ENCODE results near the gene FAM222B.
"Not testable (repeated sequence)": the region's sequence is repeated elsewhere in the genome, so short reads cannot be mapped to it uniquely, and the experiment has no call there.

FAM222B gene, protein sequence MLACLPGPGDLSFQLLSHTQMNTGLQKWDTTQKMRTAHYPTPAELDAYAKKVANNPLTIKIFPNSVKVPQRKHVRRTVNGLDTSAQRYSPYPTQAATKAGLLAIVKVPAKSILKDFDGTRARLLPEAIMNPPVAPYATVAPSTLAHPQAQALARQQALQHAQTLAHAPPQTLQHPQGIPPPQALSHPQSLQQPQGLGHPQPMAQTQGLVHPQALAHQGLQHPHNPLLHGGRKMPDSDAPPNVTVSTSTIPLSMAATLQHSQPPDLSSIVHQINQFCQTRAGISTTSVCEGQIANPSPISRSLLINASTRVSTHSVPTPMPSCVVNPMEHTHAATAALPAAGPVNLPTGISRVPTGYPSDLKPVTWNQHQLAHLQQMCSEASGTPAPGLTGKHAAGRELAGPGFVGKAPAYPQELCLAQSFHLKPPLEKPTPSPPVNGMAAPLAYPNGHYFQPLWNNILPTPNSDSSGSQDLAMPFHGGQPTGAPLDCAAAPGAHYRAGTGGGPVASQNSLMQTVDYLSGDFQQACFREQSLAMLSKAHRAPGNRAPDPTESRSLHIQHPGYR

GRCh38 chr17:28842282-28843012, at the start of gene FAM222B:
TSS of gene FAM222B (minus strand) at chr17:28842790. CDS start at chr17:28766667, 76,123 bp downstream.
- no peak for DNase-seq (ENCODE audit: low read depth)

DNA sequence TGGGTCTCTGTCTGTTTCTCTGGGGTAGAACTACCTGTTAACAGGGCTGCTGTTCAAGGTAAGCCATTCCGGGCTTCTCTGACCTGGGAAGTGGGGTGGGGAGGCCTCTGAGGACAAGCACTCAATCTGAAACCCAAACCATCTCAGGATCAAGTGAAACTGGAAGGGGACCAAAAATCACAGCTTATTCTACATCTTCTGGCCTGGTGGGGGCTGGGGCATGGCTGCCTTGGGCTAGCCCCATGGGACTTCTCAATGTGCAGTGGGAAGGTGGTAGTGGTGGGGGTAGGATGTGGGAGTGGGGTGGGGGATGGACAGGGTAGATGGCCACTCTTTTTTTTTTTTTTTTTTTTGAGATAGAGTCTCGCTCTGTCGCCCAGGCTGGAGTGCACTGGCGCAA, 49.4 kb upstream of the FAM222B start:
- DNase-seq (ENCODE audit: low read depth) = no peak

GRCh38 chr17:28891201-28891600, 48.6 kb upstream of the FAM222B start:
- no peak for DNase-seq (ENCODE audit: low read depth)

GRCh38 chr17:28889996-28890395, 47.4 kb upstream of the FAM222B start:
- no peak for DNase-seq (ENCODE audit: low read depth)

GRCh38 chr17:28888832-28889231, 46.2 kb upstream of the FAM222B start:
- DNase-seq (ENCODE audit: low read depth) = no peak

DNA sequence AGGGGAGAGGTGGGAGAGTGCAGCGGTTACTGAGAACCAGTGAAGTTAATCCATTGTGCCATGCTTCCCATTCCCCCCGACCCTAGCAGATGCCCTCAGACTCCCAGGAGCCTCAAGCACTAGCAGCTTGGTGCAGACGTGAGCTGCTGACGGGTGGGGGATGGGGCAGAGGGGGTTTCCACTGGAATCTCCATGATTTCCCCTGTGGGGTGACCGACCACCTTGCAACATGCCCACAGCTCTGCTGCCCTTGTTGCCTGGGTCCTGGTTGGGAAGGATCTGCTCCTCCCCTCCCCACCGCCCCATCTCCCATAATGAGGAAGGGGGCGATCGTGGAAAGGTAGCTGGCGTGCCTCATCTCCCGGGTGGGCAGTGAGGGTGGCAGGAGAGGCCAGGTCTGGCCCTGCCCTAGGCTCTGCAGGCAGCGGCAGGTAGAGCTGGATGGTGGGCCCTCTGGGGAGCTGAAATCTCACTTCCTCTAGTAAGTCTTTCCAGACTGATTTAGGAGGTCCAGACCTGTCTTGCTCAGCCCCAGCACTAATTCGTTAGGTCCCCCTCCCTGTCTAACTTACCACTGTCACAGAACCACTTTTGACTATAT, 45.4 kb upstream of the FAM222B start:
- DNase-seq (ENCODE audit: low read depth) = no peak

DNA sequence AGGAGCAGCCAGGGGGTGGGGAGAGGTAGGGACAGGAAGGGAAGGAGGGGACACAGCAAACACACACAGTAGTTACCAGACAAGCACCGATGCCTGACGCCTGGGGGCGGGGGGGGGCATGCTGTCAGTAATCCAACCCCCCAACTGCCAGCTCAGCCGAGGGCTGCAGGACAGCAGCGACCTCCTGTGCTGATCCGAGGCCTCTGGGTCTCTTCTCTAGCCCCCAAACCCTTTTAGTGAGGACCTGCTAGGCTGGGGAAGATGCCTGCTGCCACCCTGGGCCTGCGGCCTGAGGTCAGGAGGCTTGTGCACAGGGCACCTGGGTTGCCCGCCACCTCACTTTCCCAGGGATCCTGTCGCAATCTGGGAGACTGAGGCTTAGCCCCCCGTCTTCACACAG, 43.4 kb upstream of the FAM222B start:
- DNase-seq (ENCODE audit: low read depth) = no peak

DNA sequence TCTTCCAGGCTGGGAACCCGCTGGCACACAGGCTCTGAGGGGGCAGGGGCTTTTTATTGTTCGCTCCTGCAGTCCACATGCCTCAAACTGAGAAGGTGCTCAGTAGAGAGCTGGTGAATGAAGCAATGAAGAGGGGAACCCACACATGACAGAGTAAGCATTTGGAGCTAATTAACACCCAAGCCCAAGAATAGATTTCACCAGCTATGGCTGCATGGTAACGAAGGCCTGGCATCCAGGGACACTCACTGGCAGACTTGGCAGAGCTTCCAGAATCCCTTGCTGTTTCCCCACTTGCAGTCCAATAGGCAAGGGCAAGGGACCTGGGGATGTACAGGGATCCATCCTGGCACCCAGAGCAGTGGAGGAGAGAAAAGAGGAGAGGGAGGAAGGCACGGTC, 42.8 kb upstream of the FAM222B start:
- no peak for DNase-seq (ENCODE audit: low read depth)

DNA sequence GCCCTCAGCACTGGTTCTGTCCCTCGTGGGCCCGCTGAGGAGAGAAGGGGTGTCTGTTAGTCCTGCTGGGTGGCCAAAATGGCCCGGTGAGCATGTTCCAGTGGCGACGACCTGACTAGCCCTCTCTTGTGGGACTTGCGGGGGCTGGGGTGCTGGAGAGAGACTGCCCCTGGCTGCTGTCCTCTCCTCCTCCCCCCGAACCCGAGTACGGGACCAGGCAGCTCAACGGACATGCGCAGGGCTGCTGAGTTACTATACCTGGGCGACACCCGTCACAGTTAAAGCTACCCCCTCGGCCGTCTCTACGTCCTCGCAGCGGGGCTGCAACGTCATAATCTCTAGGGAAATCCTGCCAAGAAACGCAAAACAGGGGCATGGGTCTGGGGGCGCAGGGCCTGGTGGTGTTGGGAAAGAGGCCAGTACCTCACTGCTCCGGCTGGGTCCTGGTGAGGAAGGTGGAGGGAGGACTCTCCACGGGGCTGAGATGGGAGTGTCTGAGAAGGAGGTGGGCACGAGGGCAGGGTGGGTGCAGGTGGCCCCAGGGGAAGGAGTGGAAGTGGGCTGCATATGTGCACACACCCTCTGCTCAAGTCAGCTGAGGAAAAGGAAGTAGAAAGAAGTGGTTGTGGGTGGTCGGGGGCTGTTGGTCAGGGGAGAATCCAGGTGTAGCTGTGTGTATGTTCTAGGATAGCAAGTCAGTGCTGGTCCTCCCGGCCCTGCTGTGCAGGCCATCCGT, 41.5 kb upstream of the FAM222B start:
- no peak for DNase-seq (ENCODE audit: low read depth)

DNA sequence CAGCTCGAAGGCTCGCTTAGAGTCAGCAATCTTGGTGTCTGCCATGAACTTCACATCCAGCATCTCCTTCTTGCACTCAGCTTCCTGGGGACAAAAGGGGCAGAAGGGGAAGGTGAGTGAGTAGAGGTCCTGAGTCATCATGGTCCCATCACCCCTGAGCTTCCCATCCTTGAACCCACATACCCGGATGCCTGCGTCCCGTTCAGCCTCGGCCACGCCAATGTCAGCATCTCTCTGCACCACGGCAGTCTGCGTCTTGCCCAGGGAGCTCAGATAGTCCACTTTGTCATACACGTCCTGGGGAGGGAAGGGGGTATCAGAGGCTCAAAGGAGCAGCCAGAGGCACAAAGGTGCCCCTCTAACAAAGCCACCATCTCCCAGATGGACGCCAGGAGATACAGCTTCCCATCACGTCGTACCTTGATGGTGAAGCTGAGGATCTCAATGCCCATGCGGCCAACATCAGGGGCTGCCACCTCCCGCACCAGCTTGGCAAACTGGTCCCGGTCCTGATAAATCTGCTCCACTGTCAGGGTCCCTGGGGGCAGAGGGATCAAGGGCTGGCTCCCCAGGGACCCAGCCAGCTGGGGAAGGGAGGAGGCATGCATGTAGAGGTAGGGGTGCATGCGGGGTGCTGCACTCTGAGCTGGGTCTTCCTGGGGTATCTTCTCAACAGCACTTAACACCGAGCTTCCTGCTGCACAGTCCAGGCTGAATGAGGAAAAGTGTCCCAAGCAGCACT, 39.7 kb upstream of the FAM222B start:
- DNase-seq (ENCODE audit: low read depth) = no peak

- DNase-seq (ENCODE audit: low read depth) = no peak
These were observed 39.0 kb upstream of the FAM222B start for GRCh38 chr17:28881533-28882056.

DNA sequence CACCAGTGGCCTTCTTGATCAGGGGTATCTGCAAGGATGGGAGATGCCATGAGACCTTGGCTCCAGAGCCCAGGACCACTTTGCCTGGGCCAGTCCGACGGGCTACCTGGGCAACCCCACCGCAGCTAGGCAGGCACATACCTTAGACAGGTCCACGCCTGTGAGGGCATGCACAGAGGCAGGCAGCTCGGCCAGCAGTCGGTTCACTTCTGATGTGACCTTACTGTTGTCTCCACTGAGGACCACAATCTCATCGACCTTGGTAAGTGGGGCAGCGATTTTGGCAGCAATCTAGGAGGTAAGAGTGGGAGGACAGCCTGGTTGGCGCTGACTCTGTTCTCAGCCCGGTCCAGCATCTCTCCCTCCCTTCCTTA, 38.0 kb upstream of the FAM222B start:
- no peak for DNase-seq (ENCODE audit: low read depth)

DNA sequence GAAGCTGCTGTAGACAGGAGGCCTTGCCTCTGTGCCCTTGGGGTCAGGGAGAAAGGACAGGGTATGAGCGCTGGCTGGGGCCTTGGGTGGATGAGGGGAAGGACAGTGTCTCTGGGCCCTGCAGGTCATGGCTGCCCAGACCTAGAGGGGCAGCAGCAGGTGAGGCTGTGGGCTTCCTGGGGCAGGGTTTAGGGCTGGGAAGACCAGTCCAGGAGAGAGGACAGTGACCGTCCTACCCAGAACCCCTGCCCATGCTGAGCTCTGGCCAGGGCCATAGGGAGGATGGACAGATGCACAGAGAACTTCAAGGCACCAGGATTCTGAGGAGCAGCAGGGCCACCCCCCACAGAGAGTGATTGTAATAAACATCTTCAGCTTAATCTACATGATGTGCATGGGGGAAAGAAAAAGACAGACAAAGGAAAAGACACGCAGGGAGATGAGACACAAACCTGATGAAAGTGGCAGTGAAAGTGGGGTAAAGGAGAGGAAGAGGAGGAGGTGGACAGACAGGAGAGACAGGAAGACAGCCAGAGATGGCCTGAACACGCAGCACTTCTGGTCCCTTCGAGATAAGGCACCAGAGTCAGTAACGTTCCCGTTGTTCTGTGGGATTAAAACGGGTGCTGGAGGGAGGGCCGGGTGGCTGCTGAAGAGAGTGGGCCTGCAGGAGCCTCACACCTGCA, 37.4 kb upstream of the FAM222B start:
- DNase-seq (ENCODE audit: low read depth) = no peak

GRCh38 chr17:28878981-28879380, 36.4 kb upstream of the FAM222B start:
- DNase-seq (ENCODE audit: low read depth) = no peak

DNA sequence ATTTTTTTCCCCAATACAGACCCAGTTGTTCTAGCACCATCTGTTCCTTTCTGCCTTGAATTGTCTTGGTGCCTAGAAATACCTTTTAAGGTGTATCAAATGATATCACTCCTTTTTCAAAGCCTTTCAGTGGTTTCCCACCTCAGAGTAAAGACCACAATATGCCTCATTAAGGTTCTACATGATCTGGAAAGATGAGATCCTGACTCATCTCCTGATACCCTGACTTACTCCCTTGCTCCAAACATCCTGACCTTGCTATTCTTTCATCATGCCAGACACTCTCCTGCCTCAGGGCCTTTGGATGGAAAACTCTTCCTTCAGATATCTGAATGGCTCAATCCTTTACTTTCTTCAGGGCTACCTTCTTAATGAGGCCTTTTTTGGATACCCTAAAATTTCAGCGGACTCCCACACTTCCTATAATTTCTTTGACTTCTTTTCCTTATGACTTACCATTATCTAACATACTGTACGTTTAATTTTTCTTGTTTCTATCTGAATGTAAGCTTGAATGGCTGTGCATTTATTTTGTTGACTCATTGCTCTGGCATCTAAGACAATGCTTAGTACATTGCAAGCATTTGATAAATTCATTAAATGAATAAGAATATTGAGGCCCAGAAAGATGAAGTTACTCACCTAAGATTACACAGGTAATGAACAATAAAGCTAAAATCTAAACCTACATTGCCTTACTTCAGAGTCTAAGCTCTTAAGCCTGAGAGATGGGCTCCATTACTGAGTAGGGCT, 35.7 kb upstream of the FAM222B start:
- DNase-seq (ENCODE audit: low read depth) = no peak

GRCh38 chr17:28877150-28877711, 34.6 kb upstream of the FAM222B start:
- not testable (repeated sequence) for DNase-seq (ENCODE audit: low read depth)

DNA sequence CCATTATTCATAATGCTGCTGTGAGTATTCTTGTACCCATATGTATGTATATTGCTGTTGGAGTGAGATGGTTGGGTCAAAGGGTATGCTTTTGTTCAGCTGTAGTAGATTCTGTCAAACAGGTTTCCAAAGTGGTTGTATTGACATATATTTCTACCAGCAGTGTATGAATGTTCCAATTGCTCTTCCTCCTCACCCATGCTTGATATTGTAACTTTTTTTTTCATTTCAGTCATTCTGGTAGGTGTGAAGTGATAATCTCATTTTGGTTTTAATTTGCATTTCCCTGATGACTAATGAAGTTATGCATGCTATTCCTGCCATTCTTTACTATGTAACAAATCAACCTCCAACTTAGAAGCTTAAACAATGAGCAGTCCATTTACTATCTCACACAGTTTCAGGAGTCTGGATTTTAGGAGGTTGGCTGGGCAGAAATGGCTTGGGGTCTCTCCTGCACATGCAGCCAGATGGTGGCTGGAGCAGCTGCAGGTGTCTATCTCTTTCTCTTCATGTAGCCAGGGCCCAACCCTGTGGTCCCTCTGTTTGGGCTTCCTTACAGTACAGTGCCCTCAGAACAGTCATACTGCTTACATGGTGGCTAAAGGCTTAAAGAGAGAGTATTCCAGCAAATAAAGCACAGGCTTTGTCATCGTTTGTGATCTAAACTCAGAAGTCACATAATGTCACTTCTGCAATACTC, 33.4 kb upstream of the FAM222B start:
- DNase-seq (ENCODE audit: low read depth) = no peak

DNA sequence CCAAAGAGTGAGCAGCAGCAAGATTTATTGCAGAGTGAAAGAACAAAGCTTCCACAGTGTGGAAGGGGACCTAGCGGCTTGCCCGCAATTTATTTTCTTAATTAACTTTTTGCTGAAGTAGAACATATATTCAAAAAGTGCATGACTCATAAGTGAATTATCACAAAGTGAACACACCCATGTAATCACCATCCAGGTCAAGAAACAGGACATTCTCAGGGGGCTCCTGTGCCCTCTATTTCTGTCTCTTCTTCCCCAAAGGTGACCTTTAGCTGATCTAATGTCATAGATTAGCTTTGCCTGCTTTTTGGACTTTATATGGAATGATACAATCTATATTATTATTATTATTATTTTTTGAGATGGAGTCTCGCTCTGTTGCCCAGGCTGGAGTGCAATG, 32.2 kb upstream of the FAM222B start:
- DNase-seq (ENCODE audit: low read depth) = no peak

DNA sequence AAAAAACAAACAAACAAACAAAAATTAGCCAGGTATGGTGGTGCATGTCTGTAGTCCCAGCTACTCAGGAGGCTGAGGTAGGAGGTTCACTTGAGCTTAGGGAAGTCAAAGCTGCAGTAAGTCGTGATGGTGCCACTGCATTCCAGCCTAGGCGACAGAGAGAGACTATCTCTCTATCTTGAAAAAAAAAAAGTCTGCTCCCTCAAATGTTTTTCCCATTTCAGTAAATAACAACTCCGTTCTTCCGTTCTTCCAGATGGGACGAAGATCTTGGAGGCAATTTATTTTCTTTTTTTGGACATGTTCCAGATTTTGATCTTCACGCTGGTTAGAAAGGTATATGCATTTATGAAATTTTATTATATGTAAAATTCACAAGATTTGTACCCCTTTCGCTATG, 31.2 kb upstream of the FAM222B start:
- no peak for DNase-seq (ENCODE audit: low read depth)
